GM12865 (cell line): ENCODE measurements around the gene PLCL2.

Experiments
- DNase-seq: peaks from one replicate; pipeline ENCODE4 v3.0.0; 2010; ENCODE audit warnings: low read depth
- H3K4me3 ChIP-seq: 2 replicates; pipeline ENCODE4 v1.5.1; 2011; ENCODE audit warnings: mild to moderate bottlenecking, low read depth, low read length, control low read depth
- CTCF ChIP-seq: IDR thresholded peaks from 2 replicates; pipeline ENCODE4 v1.5.1; 2011; ENCODE audit warnings: low read length, control low read depth, low read depth, inconsistent platforms; ENCODE audit not compliant: insufficient read depth; ENCODE audit errors: missing control alignments

PLCL2 gene

DNA sequence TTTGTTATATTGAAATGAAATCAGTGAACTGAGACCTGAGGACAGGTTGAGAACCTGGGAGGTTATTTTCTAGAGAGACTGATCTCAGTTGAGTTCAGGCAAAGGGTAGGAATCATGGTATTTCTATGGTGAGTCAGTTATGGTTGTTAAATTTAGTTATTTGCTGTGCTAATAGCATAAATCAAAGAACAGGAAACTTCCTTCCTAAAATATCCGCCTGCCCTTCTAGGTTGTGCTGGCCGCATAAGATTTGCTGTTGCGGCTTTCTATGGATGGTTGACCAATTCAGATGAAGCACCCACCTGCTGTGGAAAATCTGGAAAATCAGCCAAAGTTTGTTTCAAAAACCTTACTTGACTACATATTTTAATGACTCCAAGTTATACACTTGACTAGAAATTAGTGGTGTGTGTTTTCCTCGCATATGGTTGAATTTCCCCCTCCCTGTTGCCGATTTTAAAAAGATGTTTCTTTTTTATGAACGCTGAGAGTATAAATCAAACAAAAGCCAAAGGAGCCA is 52.6 kb downstream of the PLCL2 start:
- H3K4me3 ChIP-seq: no peak overlapping the region
- no peak for TF ChIP-seq CTCF
- DNase-seq: no peak

DNA sequence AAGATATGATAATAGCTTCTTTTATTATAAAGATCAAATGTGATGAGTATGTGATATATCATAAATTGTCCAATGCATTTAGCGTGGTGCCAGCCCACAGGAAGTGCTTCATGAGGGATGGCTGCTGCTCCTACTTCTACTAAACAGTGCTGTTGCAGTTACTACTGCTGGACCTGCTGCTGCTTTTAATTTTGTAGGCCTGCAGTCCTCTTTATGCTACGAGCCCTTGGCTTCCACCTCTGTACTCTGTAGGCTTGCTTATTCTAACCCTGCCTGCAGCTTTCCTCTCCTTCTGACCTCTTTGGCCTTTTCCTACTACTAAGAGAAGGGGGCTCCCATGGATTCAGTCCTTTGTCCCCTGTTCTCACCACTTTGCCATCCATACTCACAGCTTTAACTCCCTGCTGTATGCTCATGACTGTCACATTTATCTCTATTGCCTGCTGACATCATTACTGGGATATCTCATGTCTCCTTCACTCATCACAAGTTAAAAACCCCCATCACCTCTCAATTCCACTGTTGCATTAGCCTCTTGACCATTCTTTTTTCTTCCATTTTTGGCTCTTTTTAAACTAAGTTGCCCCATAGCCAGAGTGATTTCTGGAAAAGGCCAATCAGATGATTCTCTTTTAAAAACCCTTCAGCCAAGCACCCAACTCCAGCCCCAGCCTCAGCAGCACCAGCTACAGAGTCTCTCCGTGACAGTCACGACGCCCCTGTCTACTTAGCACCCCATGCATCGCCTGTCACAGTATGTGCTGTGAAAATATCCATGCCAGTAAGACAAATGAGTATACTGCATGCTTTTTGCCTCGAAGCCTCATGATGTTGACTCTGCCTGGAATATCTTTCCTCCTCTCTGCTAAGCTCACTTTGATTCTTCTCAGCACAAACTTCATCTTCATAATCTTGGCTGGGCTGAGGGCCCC is 56.3 kb downstream of the PLCL2 start:
- no peak for TF ChIP-seq CTCF
- no peak overlapping the region for H3K4me3 ChIP-seq
- DNase-seq: no peak

DNA sequence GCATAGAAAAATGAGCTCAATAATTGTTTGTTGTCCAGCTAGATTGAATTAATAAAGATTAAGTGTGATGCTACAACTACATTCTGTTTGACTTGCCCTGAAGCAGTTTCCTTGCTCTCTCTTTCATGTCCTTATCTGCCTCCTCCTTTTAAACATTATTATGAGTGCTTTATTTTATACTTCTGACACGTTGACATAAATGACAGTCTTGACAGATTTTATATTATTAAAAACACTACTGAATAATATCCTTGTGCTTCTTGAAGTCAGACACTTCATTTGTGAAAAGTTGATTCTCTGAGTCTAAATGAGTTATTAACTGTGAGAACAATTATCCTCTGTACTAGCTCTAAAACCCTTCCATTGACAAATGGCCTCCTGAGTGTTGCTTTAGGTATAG is 58.2 kb downstream of the PLCL2 start:
- DNase-seq: no peak
- TF ChIP-seq CTCF: no peak
- H3K4me3 ChIP-seq: no peak overlapping the region

DNA sequence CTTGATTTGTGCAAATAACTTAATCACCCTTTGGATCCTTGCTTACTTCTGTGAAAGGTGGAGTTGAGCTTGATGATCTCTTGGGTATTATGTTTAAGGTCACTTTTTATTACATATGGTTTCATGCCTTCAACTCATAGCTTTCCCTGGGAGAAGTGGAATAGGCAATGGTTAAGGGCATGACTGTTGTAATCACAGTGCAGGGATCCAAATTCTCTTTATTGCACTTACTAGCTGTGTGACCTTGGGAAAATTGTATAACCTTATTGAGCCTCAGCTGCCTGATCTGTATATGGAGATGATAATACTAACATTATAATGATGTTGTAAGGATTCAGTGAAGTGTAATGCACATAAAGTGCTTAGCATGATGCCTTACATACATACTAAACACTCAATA is 59.1 kb downstream of the PLCL2 start:
- TF ChIP-seq CTCF: no peak
- H3K4me3 ChIP-seq: no peak overlapping the region
- DNase-seq: no peak

DNA sequence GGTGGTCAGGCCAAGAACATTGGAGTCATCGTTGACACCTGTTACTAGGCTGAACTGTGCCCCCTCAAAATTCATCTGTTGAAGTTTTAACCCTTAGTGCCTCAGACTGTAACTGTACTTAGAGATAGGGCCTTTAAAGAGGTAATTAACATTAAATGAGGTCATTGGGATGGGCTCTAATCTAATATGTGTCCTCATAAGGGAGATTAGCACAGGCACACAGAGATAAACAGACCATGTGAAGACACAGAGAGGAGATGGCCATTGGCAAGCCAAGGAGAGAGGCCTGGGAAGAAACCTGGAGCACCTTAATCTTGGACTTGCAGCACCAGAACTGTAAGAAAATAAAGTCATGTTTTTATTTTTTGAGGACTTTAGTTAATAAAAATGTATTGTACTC is 59.6 kb downstream of the PLCL2 start:
- TF ChIP-seq CTCF: no peak
- no peak overlapping the region for H3K4me3 ChIP-seq
- no peak for DNase-seq

GRCh38 chr3:16945330-16945729 is 60.6 kb downstream of the PLCL2 start:
- DNase-seq: no peak
- TF ChIP-seq CTCF: no peak
- H3K4me3 ChIP-seq: no peak overlapping the region
